ENCODE data around the gene C19orf47. TPM values are rescaled to one million over a fixed set of nuclear protein-coding genes. Genes with fewer than 3 reads are reported as not detected.

The C19orf47 gene
- total RNA-seq, 1 experiment from 2014 or later, result 18.0 TPM

- ChIA-PET RAD21 (ENCODE audit: low non-redundant PET in 1 of 2, low total read pairs in 2 of 2, uncharacterized antibody in 2 of 2, unreplicated experiment in 2 of 2) (no interaction called here), CTCF (no interaction called here), POLR2A (no interaction called here)
- H3K4me1 ChIP-seq (ENCODE audit: control insufficient read depth in 1 of 2, insufficient read depth in 2 of 2, low read length in 2 of 2), result no peaks in the 10 kb centered on the region
- H3K9me3 ChIP-seq (ENCODE audit: control insufficient read depth in 1 of 2, insufficient read depth in 1 of 2, low read depth in 1 of 2, low read length in 2 of 2), result no peaks in the 10 kb centered on the region
- H3K27ac ChIP-seq (ENCODE audit: low read depth, low read length), result no peak overlapping the region
- no peak for ATAC-seq
- H3K4me3 ChIP-seq (replicated peaks in 1 of 2; ENCODE audit: low read depth in 1 of 2, low read length in 2 of 2), result no peak overlapping the region
- no peak for DNase-seq (ENCODE audit: low read depth, low spot score)
- H3K36me3 ChIP-seq (ENCODE audit: control insufficient read depth in 1 of 2, insufficient read depth in 2 of 2, low read length in 2 of 2), result peaks cover 0 to 5% of the 10 kb centered on the region in 2 experiments; a peak in 2 of 4 replicates
- BruUV-seq (replicated peaks), result no TSS peak
- H3K9ac ChIP-seq (ENCODE audit: low read length), result no peak overlapping the region
- no peaks in the 10 kb centered on the region for H3K9me2 ChIP-seq (ENCODE audit: insufficient read depth)
- no peak overlapping the region for H3K4me2 ChIP-seq (ENCODE audit: low read length)
- no peaks in the 10 kb centered on the region for H4K20me1 ChIP-seq (ENCODE audit: insufficient read depth)
- TF ChIP-seq TCF7L2 (IDR thresholded peaks at IDR 0.05; ENCODE audit: borderline replicate concordance, extremely low read depth, insufficient read depth, insufficient read length) (no peak), ZNF274 (IDR thresholded peaks at IDR 0.05; ENCODE audit: low read depth, low read length) (no peak), EGR1 (IDR thresholded peaks at IDR 0.05; ENCODE audit: low read depth) (no peak), SIN3A (IDR thresholded peaks at IDR 0.05; ENCODE audit: low read depth) (no peak), CTCF (IDR thresholded peaks at IDR 0.05 in 2 of 3, conservative IDR thresholded peaks at IDR 0.05 in 1 of 3; ENCODE audit: borderline replicate concordance in 1 of 3, insufficient read depth in 1 of 3, low read depth in 2 of 3, low read length in 2 of 3) (no peak), SP1 (IDR thresholded peaks at IDR 0.05; ENCODE audit: low read depth) (no peak), ATF3 (IDR thresholded peaks at IDR 0.05) (no peak), POLR2AphosphoS5 (IDR thresholded peaks at IDR 0.05; ENCODE audit: low read depth, low read length) (no peak), CBX3 (IDR thresholded peaks at IDR 0.05; ENCODE audit: low read depth) (no peak), EZH2phosphoT487 (IDR thresholded peaks at IDR 0.05; ENCODE audit: borderline replicate concordance) (no peak), CEBPB (IDR thresholded peaks at IDR 0.05; ENCODE audit: low read depth) (no peak), REST (IDR thresholded peaks at IDR 0.05; ENCODE audit: low read depth) (no peak), RAD21 (IDR thresholded peaks at IDR 0.05; ENCODE audit: low read depth) (no peak), ZBTB33 (IDR thresholded peaks at IDR 0.05; ENCODE audit: extremely low read depth, insufficient replicate concordance, low read length) (no peak), YY1 (IDR thresholded peaks at IDR 0.05; ENCODE audit: extremely low read depth, insufficient replicate concordance, low read depth, low read length) (no peak)
- no peaks in the 10 kb centered on the region for H3K27me3 ChIP-seq (ENCODE audit: insufficient read depth, low read length)
- H3K79me2 ChIP-seq (ENCODE audit: insufficient read depth, low read length), result no peaks in the 10 kb centered on the region
- intact Hi-C loops (cut with micrococcal nuclease), result no loop called here
- H2AFZ ChIP-seq (ENCODE audit: low read depth, low read length, poor library complexity, severe bottlenecking), result no peak overlapping the region
Measured at GRCh38 chr19:40366697-40367561, 18.7 kb upstream of the C19orf47 start.
